DMS114 treated with DMSO at 0.1 percent for 48 hours (cell line): ENCODE measurements around the gene FOXL1.
"Not testable (repeated sequence)": the region's sequence is repeated elsewhere in the genome, so short reads cannot be mapped to it uniquely, and the experiment has no call there.

Source experiments
- DNase-seq: peaks from one replicate; lab custom pipeline; 2025; ENCODE audit not compliant: unreplicated experiment; lab: John Stamatoyannopoulos, UW

The FOXL1 gene

GRCh38 chr16:86579268-86580062 is 1.1 kb downstream of the FOXL1 start:
- no peak for DNase-seq

DNA sequence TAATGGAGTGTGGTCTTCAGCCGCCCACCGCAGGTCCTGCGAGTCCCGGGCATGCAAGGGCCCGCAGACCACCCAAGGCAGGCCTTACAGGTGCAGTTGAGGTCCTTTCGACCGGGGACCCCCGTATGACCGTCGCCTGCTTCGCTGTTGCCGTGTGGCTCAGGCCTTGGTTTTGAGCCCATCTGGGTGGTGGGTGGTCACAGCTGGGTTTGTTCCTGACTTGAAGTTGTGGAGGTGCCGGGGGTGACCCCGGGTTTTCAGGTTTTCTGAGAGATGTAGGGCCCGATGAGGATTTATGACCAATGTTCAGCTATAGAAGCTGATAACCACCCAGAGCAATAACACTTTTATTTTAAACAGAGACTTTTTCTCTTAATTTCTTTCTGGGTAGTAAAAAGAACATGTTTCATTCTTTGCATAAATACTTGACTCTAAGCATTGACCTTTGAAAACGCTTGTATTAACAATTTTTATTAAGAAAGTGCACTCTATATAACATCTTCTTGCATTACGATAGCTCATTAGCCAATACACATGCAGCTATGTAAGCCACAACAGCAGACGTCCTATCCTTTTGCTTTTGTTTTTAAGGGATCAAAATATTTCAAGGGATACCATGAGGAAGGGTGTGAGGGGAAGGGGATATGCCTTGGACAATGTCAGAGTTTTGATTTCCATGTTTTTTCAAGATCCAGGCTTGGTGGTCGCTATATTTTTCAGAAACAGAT is 1.9 kb downstream of the FOXL1 start:
- DNase-seq = no peak

DNA sequence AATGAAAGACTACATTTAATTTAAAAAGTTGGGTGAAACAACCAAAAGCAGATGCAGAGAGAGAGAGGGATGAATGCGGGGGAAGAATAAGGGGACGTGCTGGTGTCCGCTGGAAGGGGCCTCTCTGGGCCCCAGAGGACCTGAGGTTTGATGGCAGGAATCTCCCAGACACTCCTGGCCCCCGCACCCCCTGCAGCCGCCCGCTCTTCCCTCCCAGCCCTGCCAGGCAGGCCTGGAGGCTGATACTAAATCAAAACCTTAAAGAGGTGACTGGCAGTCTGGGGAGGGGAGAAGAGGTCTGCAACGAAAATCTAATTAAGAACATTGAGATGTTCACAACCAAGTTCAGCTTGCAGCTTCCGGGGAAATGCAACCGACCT is 2.4 kb downstream of the FOXL1 start:
- no peak for DNase-seq

DNA sequence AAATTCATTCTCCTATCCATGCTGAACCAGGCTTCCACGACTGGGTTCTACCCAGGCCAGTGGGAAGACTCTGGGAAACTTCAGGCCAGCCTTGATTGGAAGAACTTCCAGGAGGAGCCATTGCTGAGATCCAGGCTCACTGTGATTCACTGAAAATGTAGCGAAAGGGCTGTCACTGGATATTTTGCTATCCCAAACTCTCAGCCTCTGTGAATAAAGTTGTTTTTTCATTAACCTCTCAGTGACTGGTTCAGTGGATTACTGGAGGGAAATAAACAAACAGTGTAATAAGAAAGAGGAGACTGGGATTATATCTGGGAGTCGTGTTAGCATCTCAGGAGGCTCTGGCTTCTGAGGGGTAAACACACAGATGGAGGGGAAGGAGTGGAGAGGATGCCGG is 3.1 kb downstream of the FOXL1 start:
- no peak for DNase-seq

GRCh38 chr16:86584071-86584685 is 5.8 kb downstream of the FOXL1 start:
- no peak for DNase-seq

GRCh38 chr16:86584726-86585721 is 6.7 kb downstream of the FOXL1 start:
- DNase-seq = no peak

DNA sequence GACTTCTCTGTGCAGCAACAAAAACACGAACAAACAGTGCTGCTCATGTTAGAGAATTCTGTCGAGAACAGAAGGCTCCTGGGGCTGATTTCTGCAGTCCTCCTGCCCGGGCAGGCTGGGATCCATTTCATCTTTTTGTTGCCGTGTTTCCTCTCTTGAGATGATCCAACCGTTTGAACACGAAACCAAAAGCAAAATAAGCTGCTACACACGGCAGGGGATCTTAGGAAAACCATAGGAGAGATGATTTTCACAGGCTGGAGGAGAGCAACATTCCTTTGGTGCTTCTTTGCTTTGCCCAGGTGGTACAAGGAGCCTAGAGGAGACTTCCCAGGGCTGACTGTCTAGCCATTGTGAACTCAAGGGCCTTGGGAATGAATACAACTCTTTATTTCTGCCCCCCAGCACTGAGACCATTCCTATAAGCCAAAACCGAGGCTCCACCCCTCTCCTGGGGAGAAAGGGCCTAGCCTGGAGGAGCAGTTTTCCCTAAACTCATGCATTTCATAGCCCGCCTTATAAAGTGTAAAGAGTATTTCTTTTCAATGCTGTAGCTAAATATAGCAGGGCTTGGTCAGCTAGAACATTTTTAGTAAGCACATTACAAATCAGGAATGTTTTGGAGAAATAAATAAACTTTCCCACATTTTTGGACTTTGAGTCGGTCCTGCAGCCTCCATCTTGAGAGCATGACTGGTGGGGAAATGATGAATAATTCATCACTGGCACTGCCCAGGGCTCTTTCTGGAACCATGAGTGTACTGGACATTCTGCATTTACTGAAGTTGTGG is 7.7 kb downstream of the FOXL1 start:
- DNase-seq = no peak

- no peak for DNase-seq
Measured at GRCh38 chr16:86587487-86587886, 9.1 kb downstream of the FOXL1 start.

DNA sequence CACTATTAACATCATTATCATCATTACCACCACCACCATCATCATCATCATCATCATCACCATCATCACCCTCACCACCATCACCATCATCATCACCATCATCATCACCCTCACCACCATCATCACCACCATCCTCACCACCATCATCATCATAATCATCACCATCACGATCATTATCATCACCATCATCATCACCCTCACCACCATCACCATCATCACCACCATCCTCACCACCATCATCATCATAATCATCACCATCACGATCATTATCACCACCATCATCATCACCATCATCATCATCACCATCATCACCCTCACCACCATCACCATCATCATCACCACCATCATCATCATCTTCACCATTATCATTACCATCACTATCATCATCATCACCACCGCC is 9.6 kb downstream of the FOXL1 start:
- not testable (repeated sequence) for DNase-seq

GRCh38 chr16:86590501-86591144 is 12.3 kb downstream of the FOXL1 start:
- DNase-seq = no peak

- DNase-seq = no peak
Measured at GRCh38 chr16:86591270-86591669, 12.9 kb downstream of the FOXL1 start.

- no peak for DNase-seq
Measured at GRCh38 chr16:86593913-86594620, 15.7 kb downstream of the FOXL1 start.

DNA sequence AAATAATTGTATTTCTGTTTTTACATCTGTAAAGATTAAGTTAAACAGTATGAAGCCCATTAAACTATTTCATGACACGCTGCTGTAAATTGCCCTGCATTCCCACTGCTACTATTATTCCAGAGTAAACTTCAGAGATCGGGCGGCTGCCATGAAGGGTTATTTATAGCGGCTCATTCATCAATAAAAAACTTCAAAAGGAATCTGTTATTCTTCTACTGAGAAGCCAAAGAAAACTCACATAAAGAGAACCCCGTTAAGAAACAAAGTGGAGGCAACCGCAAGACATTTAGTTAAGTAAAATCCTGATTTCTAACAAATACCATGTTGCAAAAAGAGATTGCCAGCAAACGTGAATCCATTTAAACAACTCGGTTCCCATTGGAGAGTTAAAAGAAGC is 16.4 kb downstream of the FOXL1 start:
- no peak for DNase-seq

- DNase-seq = no peak
Measured at GRCh38 chr16:86595983-86596605, 17.7 kb downstream of the FOXL1 start.

GRCh38 chr16:86597126-86597879 is 19.0 kb downstream of the FOXL1 start:
- DNase-seq = no peak

DNA sequence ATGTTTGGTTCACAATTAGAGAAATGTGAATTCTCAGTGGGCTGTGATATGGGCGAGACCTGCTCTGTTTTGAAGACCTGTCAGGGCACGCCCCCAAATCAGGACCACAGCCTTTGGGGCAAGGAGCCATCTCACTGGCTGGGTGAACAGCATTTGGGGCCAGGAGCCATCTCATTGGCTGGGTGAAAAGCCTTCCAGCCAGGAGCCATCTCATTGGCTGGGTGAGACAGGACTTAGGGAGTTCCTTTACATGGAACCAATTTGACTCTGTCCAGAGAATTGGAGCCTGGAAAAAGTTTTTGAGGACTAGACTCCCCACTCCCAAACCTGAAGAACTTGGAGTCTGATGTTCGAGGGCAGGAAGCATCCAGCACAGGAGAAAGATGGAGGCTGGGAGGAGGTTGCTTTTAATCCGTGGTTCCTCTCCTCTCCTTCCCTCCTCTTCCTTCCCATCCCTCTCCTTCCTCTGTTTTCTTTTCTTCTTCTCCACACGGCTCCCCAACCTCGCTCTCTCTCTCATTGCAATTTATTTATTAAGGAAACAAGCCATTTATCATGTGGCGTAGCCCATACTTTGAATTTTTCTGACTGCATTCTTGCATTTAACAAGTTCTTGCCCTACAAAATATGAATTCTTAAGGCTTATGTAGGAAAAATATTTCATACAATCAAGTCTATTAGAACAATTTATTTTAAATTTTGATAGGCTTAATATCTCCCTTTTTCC is 19.7 kb downstream of the FOXL1 start:
- DNase-seq = no peak
